HTR-8/SVneo (cell line): ENCODE results near the gene PRPF40B.

Source experiments
- DNase-seq: peaks from one replicate; pipeline ENCODE4 v3.0.0; 2011; ENCODE audit warnings: low spot score, mixed read lengths; ENCODE audit not compliant: insufficient read length
- FAIRE-seq: peaks from 2 replicates; lab custom pipeline; 2011; peaks lifted over from hg19 to GRCh38; lab: Jason Lieb, UNC

PRPF40B gene

GRCh38 chr12:49674318-49674981 is 51.1 kb downstream of the PRPF40B start:
- FAIRE-seq (no peak), DNase-seq (no peak)

GRCh38 chr12:49675137-49675536 is 51.8 kb downstream of the PRPF40B start:
- no peak for FAIRE-seq
- no peak for DNase-seq

GRCh38 chr12:49678711-49679110 is 55.4 kb downstream of the PRPF40B start:
- no peak for FAIRE-seq
- DNase-seq, result no peak

GRCh38 chr12:49680075-49680474 is 56.7 kb downstream of the PRPF40B start:
- no peak for FAIRE-seq

GRCh38 chr12:49683599-49684309 is 60.4 kb downstream of the PRPF40B start:
- no peak for FAIRE-seq

More at GRCh38 chr12:49680075-49680474, 56.7 kb downstream of the PRPF40B start:
- no peak for DNase-seq

GRCh38 chr12:49684310-49684854 is 61.0 kb downstream of the PRPF40B start:
- FAIRE-seq (no peak), DNase-seq (no peak)

More at GRCh38 chr12:49683599-49684309, 60.4 kb downstream of the PRPF40B start:
- no peak for DNase-seq

- no peak for FAIRE-seq
- no peak for DNase-seq
These were observed 64.6 kb downstream of the PRPF40B start for GRCh38 chr12:49687941-49688340.

- FAIRE-seq, result no peak
These were observed 65.9 kb downstream of the PRPF40B start for GRCh38 chr12:49689237-49689636.

GRCh38 chr12:49689785-49690184 is 66.4 kb downstream of the PRPF40B start:
- no peak for DNase-seq
- no peak for FAIRE-seq

More at GRCh38 chr12:49689237-49689636, 65.9 kb downstream of the PRPF40B start:
- no peak for DNase-seq

GRCh38 chr12:49692851-49693250 is 69.5 kb downstream of the PRPF40B start:
- FAIRE-seq, result no peak
- DNase-seq, result no peak

GRCh38 chr12:49693931-49694444 is 70.6 kb downstream of the PRPF40B start:
- no peak for DNase-seq
- no peak for FAIRE-seq
